HG02588 (cell line): Measurements from ENCODE around the gene SBK2.
"Not testable (repeated sequence)": the region's sequence is repeated elsewhere in the genome, so short reads cannot be mapped to it uniquely, and the experiment has no call there.

Source experiments
- ATAC-seq: cut with Tn5 transposase; IDR thresholded peaks from one replicate; pipeline ENCODE4 v1.9.1; 2021; ENCODE audit warnings: mild to moderate bottlenecking, moderate library complexity; ENCODE audit not compliant: unreplicated experiment

SBK2 gene

DNA sequence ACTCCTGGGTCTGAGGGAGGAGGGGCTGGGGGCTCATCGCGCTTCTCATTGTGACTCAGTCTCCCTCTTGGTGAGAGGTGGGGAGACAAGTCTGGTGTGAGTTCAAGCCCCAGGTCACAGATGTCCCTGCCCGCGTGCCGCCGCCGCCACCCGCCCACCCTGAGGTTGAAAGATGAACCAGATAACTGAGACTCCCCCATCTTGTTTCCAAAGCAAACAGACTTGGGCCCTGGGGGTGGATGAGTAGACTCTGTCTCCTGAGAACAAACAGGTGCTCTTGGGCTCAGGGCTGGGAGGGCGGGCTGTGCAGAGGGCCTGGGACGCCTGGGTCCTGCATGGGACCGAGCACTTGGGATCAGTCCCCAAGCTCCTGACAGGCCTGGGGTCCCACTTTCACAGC is 567 bp downstream of the SBK2 start:
- no peak for ATAC-seq

DNA sequence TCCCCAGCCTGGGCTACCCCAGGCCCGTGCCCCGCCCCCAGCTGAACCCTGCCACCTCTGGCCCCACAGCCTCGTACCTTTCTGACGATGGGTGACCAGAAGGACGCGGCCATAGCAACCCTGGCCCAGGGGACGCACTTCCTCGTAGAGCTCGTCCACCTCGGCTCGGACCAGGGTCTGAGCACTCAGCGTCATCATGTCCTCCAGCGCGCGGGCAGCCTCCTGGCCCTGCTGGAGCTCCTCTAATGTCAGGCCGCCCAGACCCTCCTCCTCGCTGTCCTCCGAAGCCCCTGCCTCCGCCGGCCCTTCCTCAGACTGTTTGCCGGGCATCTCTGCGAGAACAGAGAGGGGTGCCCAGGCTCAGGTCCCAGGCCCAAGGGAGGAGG is 975 bp downstream of the SBK2 start:
- no peak for ATAC-seq

GRCh38 chr19:55535173-55535964 is 1.6 kb downstream of the SBK2 start:
- ATAC-seq = no peak

DNA sequence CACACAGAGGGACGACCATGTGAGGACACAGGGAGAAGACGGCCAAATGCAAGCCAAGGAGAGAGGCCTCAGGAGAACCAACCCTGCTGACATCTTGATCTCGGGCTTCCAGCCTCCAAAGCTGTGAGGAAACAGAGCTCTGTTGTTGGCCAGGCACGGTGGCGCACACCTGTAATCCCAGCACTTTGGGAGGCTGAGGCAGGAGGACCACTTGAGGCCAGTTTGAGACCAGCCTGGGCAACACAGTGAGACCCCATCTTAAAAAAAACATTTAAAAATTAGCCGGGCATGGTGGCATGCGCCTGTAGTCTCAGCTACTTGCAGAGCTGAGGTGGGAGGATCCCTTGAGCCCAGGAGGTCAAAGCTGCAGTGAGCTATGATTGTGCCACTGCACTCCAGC is 2.7 kb downstream of the SBK2 start:
- ATAC-seq = not testable (repeated sequence)

DNA sequence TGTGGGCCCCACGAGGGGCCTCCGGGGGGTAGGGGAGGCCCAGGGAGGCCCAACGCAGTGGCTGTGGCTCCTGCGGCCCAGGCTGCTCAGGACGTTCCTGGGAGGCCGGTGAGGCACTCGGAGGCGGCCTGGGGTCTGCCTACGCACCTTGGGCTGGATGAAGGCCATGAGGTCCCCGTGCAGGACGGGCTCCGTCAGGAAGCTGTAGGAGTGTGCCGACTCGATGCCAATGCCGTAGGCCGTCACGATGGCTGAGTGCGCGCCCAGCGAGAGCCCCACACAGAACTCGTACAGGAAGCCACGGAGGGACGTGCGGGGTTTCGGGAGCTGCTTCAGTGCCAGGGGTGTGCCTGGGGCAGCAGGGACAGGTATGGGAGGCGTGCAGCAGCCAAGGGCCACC is 5.9 kb downstream of the SBK2 start:
- ATAC-seq = no peak

DNA sequence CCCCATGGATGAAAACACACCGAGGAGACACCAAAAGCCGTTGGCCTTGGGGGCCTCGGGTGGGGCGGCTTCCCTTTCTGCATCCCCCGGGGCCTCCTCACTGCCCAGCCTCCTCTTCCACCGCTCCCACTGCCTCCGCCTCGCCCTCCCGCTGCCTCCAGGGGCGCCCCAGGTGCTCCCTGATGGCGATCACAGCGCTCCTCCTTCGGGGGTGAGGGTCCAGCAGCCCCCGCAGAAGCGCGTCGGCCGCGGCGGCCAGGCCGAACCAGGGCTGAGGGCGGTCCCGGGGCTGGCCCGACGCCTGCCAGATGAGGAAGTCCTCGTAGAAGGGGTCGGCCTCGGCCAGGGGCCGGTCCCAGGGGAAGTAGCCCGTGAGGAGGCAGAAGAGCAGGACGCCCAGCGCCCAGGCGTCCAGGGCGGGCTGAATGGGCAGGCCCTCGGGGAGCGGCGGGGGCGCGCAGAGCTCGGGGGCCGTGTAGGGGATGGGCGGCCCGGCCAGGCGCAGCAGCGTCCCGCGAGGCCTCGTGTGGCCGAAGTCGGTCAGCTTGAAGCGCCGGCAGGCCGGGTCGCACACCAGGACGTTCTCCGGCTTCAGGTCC is 7.2 kb downstream of the SBK2 start:
- no peak for ATAC-seq

- ATAC-seq = no peak
Measured at GRCh38 chr19:55528030-55528803, 8.7 kb downstream of the SBK2 start.

- ATAC-seq = no peak
Measured at GRCh38 chr19:55527197-55528029, 9.5 kb downstream of the SBK2 start.

- ATAC-seq = no peak
Measured at GRCh38 chr19:55526216-55527196, 10.4 kb downstream of the SBK2 start.

GRCh38 chr19:55525289-55526101 is 11.4 kb downstream of the SBK2 start:
- no peak for ATAC-seq

GRCh38 chr19:55520691-55521292 is 16.1 kb downstream of the SBK2 start:
- ATAC-seq = no peak

- ATAC-seq = no peak
Measured at GRCh38 chr19:55519451-55520311, 17.3 kb downstream of the SBK2 start.

- peak; percentile 99 for ATAC-seq
Measured at GRCh38 chr19:55516878-55517620, 19.9 kb downstream of the SBK2 start.

DNA sequence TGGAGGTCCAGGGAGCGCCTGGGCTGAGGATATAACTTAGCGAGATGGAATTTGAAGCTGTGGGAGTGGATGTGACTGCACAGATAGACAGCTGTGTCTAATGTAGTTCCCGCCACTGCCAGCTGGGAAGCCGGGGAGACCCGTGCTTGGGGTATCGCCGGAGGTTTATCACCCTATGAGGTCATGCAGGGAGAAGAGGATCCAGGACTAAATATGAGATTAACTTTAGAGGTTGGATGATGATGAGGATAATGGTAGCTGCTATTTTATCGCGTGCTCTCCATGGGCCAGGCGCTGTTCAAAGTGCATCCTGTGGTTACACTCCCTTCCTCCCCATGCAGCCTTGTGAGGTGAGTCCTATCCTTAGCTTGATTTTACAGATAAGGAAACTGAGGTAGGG is 28.8 kb downstream of the SBK2 start:
- ATAC-seq = no peak

- no peak for ATAC-seq
Measured at GRCh38 chr19:55504981-55505380, 32.0 kb downstream of the SBK2 start.

GRCh38 chr19:55504252-55504603 is 32.7 kb downstream of the SBK2 start:
- no peak for ATAC-seq
